A673 (cell line): ENCODE data around the gene PPP4R2. TPM values are rescaled to one million over a fixed set of nuclear protein-coding genes. Genes with fewer than 3 reads are reported as not detected.

Experiments used
- BruUV-seq: library from RNA; stranded (reverse); fragments of 400-500 nt; replicated peaks from 2 replicates; lab custom pipeline; 2021; lab: Mats Ljungman, UMichigan
- CTCF ChIA-PET: fragments of 300-600 bp; sonication (Branson Sonifier 250); formaldehyde crosslinking; loops from one replicate; lab custom pipeline; 2022; ENCODE audit warnings: antibody characterized with exemption; lab: Charles Lee
- POLR2A ChIA-PET: fragments of 300-600 bp; sonication (Branson Sonifier 250); formaldehyde crosslinking; loops from one replicate; lab custom pipeline; 2022; ENCODE audit warnings: antibody characterized with exemption; ENCODE audit not compliant: low non-redundant PET; lab: Charles Lee
- DNase-seq: peaks from one replicate; pipeline ENCODE4 v3.0.0-alpha.2; 2015; ENCODE audit warnings: low spot score
- H3K27ac ChIP-seq: fragments of 200-600 bp; sonication (generic); 2 replicates; pipeline ENCODE4 v1.5.1; 2016; ENCODE audit warnings: mixed run types, low read depth, mild to moderate bottlenecking, mixed read lengths, antibody characterized with exemption, low read length; ENCODE audit not compliant: poor library complexity, severe bottlenecking
- H3K27me3 ChIP-seq: fragments of 200-600 bp; sonication (generic); replicated peaks from 2 replicates; pipeline ENCODE4 v1.6.1; 2017; ENCODE audit warnings: mixed run types, low read depth, mild to moderate bottlenecking, mixed read lengths, antibody characterized with exemption, low read length; ENCODE audit not compliant: insufficient read depth, poor library complexity
- H3K36me3 ChIP-seq: fragments of 200-600 bp; sonication (generic); 2 replicates; pipeline ENCODE4 v1.6.1; 2016; ENCODE audit warnings: mixed run types, mild to moderate bottlenecking, mixed read lengths, antibody characterized with exemption, low read length; ENCODE audit not compliant: insufficient read depth, poor library complexity, severe bottlenecking
- H3K4me1 ChIP-seq: fragments of 200-600 bp; sonication (generic); 2 replicates; pipeline ENCODE4 v1.6.1; 2017; ENCODE audit warnings: mixed run types, mild to moderate bottlenecking, mixed read lengths, antibody characterized with exemption, low read length; ENCODE audit not compliant: insufficient read depth, poor library complexity, severe bottlenecking
- H3K4me3 ChIP-seq: fragments of 200-600 bp; sonication (generic); 2 replicates; pipeline ENCODE4 v1.5.1; 2016; ENCODE audit warnings: low read depth, mixed run types, mild to moderate bottlenecking, mixed read lengths, low read length; ENCODE audit not compliant: poor library complexity, severe bottlenecking
- H3K9me3 ChIP-seq: fragments of 200-600 bp; sonication (generic); 2 replicates; pipeline ENCODE4 v1.6.1; 2016; ENCODE audit warnings: mixed run types, low read depth, mild to moderate bottlenecking, mixed read lengths, antibody characterized with exemption, low read length; ENCODE audit not compliant: poor library complexity, severe bottlenecking
- EZH2 ChIP-seq: fragments of 200-600 bp; sonication (generic); IDR thresholded peaks from 2 replicates; pipeline ENCODE4 v1.6.1; 2017; ENCODE audit warnings: borderline replicate concordance, low read depth, mild to moderate bottlenecking, mixed read lengths, antibody characterized with exemption, low read length; ENCODE audit not compliant: poor library complexity, severe bottlenecking
- intact Hi-C: fragments of 100-400 bp; cut with micrococcal nuclease; formaldehyde crosslinking; loops from one replicate; pipeline ENCODE4 v1.10.0; 2022; ENCODE audit not compliant: unreplicated experiment
- total RNA-seq: library from RNA; stranded (reverse); gene quantifications from 2 replicates; pipeline ENCODE4 v1.2.3, GENCODE V29; 2021
- TF ChIP-seq, protein P1 (sequence below): fragments of 300-800, 200-600 bp; sonication (generic); conservative IDR thresholded peaks from 2 replicates; pipeline ENCODE4 v1.5.1; 2017; ENCODE audit warnings: low read depth, mild to moderate bottlenecking, antibody characterized with exemption, low read length, moderate library complexity, mixed read lengths

The PPP4R2 gene
- total RNA-seq, 1 experiment from 2014 or later = 41.4 TPM

DNA sequence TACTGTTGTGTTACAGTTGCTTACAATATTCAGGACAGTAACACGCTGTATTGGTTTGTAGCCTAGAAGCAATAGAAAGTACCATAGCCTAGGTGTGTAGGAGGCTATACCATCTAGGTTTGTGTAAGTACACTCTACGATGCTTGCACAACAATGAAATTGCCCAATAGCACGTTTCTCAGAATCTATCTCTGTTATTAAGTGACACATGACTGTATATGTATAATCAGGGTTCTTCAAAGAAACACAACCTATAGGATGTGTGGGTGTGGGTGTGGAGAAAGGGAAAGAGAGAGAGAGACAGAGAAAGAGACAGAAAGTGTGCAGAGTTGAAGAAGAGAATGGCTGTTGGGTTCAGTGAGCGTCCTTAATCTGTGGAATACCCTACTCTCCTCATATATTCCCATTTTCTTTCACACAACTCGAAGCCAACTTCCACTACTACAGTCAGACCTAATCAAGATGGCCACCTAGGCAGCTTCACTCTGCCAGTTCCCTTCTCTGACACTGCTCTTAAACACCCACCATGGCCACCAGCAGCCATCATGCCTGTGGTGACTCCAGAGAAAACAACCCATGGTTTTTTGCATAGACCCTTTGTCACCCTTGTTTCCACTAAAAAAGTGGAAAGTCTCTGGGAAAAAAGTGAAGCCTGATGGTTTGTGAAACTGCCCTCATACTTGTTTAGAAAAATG lies 5.8 kb upstream of the PPP4R2 start:
- peaks cover under 1% of the 10 kb centered on the region for H3K9me3 ChIP-seq
- no peak overlapping the region for H3K27ac ChIP-seq
- no peaks in the 10 kb centered on the region for H3K36me3 ChIP-seq
- intact Hi-C loops = no loop called here
- H3K4me1 ChIP-seq = no peaks in the 10 kb centered on the region
- DNase-seq = no peak
- no TSS peak for BruUV-seq
- ChIA-PET POLR2A (no interaction called here), CTCF (no interaction called here)
- H3K27me3 ChIP-seq = no peaks in the 10 kb centered on the region
- no peak overlapping the region for H3K4me3 ChIP-seq
- TF ChIP-seq EZH2 = no peak
- TF ChIP-seq, protein P1, sequence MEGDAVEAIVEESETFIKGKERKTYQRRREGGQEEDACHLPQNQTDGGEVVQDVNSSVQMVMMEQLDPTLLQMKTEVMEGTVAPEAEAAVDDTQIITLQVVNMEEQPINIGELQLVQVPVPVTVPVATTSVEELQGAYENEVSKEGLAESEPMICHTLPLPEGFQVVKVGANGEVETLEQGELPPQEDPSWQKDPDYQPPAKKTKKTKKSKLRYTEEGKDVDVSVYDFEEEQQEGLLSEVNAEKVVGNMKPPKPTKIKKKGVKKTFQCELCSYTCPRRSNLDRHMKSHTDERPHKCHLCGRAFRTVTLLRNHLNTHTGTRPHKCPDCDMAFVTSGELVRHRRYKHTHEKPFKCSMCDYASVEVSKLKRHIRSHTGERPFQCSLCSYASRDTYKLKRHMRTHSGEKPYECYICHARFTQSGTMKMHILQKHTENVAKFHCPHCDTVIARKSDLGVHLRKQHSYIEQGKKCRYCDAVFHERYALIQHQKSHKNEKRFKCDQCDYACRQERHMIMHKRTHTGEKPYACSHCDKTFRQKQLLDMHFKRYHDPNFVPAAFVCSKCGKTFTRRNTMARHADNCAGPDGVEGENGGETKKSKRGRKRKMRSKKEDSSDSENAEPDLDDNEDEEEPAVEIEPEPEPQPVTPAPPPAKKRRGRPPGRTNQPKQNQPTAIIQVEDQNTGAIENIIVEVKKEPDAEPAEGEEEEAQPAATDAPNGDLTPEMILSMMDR = no peak

- Histone ChIP-seq H3K27me3 (no peaks in the 10 kb centered on the region), H3K4me1 (no peaks in the 10 kb centered on the region), H3K27ac (no peak overlapping the region), H3K36me3 (no peaks in the 10 kb centered on the region), H3K4me3 (no peak overlapping the region), H3K9me3 (no peaks in the 10 kb centered on the region)
- POLR2A ChIA-PET = no interaction called here
- CTCF ChIA-PET = no interaction called here
- TF ChIP-seq, protein P1 = no peak
- no peak for TF ChIP-seq EZH2
- intact Hi-C loops = no loop called here
- BruUV-seq = no TSS peak
- no peak for DNase-seq
These were observed 5.1 kb upstream of the PPP4R2 start for GRCh38 chr3:72991522-72991921.

- BruUV-seq = no TSS peak
- no peak for DNase-seq
- TF ChIP-seq EZH2 = no peak
- CTCF ChIA-PET = no interaction called here
- Histone ChIP-seq H3K36me3 (peaks cover 3% of the 10 kb centered on the region), H3K9me3 (no peaks in the 10 kb centered on the region), H3K27me3 (no peaks in the 10 kb centered on the region), H3K4me1 (peaks cover 2% of the 10 kb centered on the region), H3K27ac (no peak overlapping the region), H3K4me3 (no peak overlapping the region)
- intact Hi-C loops = no loop called here
- POLR2A ChIA-PET = no interaction called here
These were observed 3.2 kb upstream of the PPP4R2 start for GRCh38 chr3:72993391-72993790.

DNA sequence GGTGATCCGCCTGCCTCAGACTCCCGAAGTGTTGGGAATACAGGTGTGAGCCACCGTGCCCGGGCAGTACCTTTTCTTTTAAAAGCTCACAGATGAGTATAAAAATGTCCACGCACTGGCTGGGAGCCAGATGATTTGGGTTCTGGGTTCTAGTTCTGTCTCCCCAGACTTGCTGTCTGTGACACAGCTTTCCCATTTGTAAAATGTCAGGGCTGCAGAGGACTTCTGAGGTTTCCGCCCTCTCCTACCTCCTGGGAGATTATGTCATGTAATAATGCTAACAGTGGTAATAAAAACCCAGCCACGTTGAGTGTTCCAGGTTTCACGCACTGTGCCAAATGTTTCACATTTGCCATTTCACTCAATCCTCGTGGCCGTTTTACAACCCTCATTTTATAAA lies 1.3 kb upstream of the PPP4R2 start:
- TF ChIP-seq, protein P1 = no peak
- no peak for TF ChIP-seq EZH2
- ChIA-PET CTCF (no interaction called here), POLR2A (no interaction called here)
- H3K9me3 ChIP-seq = no peaks in the 10 kb centered on the region
- no peak overlapping the region for H3K27ac ChIP-seq
- no peaks in the 10 kb centered on the region for H3K27me3 ChIP-seq
- BruUV-seq = no TSS peak
- H3K36me3 ChIP-seq = peaks cover 15% of the 10 kb centered on the region
- no peak overlapping the region for H3K4me3 ChIP-seq
- DNase-seq = no peak
- H3K4me1 ChIP-seq = peaks cover 17% of the 10 kb centered on the region
- intact Hi-C loops = loop anchor here (5.0 kb wide), 1 partner anchor 52 kb away; no protein-coding TSS in a partner anchor
